Endothelial cell of umbilical vein (primary cell): Measurements from ENCODE around the gene SUGP1.

ENCODE experiments used
- CTCF ChIP-seq, 2 donors: IDR thresholded peaks; 1 replicate in 1 of 2; 2 replicates in 1 of 2; pipeline ENCODE4 v1.5.1; 2011; ENCODE audit warnings: low read length in 2 of 2, mild to moderate bottlenecking in 2 of 2, moderate library complexity in 2 of 2, control low read depth in 1 of 2, inconsistent platforms in 1 of 2, low read depth in 1 of 2; ENCODE audit not compliant: insufficient read depth in 1 of 2; ENCODE audit errors: extremely low read depth in 1 of 2
- EZH2 ChIP-seq: IDR thresholded peaks from 2 replicates; pipeline ENCODE4 v1.6.1; 2012; ENCODE audit warnings: borderline replicate concordance, low read depth, mild to moderate bottlenecking, moderate library complexity, low read length, inconsistent platforms; ENCODE audit not compliant: severe bottlenecking
- MAX ChIP-seq: IDR thresholded peaks from 2 replicates; pipeline ENCODE4 v1.6.1; 2011; ENCODE audit not compliant: insufficient read depth, insufficient read length
- POLR2A ChIP-seq: IDR thresholded peaks from 2 replicates; pipeline ENCODE4 v1.6.1; 2012; ENCODE audit warnings: low read depth, mild to moderate bottlenecking, control low read depth, low read length
- POLR2AphosphoS5 ChIP-seq: IDR thresholded peaks from 2 replicates; pipeline ENCODE4 v1.6.1; 2012; ENCODE audit warnings: low read depth, mild to moderate bottlenecking, control low read depth, low read length, moderate library complexity; ENCODE audit not compliant: insufficient read depth

GRCh38 chr19:19306191-19306590 lies 14.1 kb downstream of the SUGP1 start:
- TF ChIP-seq POLR2A (no peak), CTCF (IDR thresholded peaks at IDR 0.05; ENCODE audit: extremely low read depth in 1 of 2, insufficient read depth in 1 of 2, low read depth in 1 of 2, low read length in 2 of 2) (no peak), POLR2AphosphoS5 (no peak), EZH2 (no peak), MAX (no peak)
